ENCODE results near the gene SAMD7.

SAMD7 gene

GRCh38 chr3:169911272-169911671 is at the start of gene SAMD7:
Gene SAMD7 (plus strand): TSS chr3:169911572. CDS start chr3:169919499, 7,927 bp downstream.
- no peak for DNase-seq

- no peak for DNase-seq
Measured at GRCh38 chr3:169861871-169862270, 49.5 kb upstream of the SAMD7 start.

GRCh38 chr3:169863458-169863899 is 47.9 kb upstream of the SAMD7 start:
- DNase-seq, result peak; percentile 59

GRCh38 chr3:169864270-169864669 is 47.1 kb upstream of the SAMD7 start:
- DNase-seq, result no peak

- DNase-seq, result no peak
Measured at GRCh38 chr3:169865176-169865767, 46.1 kb upstream of the SAMD7 start.

- no peak for DNase-seq
Measured at GRCh38 chr3:169867584-169868210, 43.7 kb upstream of the SAMD7 start.

- no peak for DNase-seq
Measured at GRCh38 chr3:169868369-169868768, 43.0 kb upstream of the SAMD7 start.

GRCh38 chr3:169869484-169870220 is 41.7 kb upstream of the SAMD7 start, which contains the start of gene LRRC31:
Gene LRRC31 (minus strand): TSS chr3:169869935. CDS start chr3:169869807, 128 bp downstream.
- peak; percentile 61 for DNase-seq

- DNase-seq, result no peak
Measured at GRCh38 chr3:169871129-169871886, 40.1 kb upstream of the SAMD7 start.

GRCh38 chr3:169879013-169879557 is 32.3 kb upstream of the SAMD7 start:
- no peak for DNase-seq

- no peak for DNase-seq
Measured at GRCh38 chr3:169879845-169880575, 31.4 kb upstream of the SAMD7 start.

- no peak for DNase-seq
Measured at GRCh38 chr3:169880576-169881250, 30.7 kb upstream of the SAMD7 start.

- DNase-seq, result no peak
Measured at GRCh38 chr3:169886671-169887070, 24.7 kb upstream of the SAMD7 start.

- DNase-seq, result no peak
Measured at GRCh38 chr3:169891886-169892285, 19.5 kb upstream of the SAMD7 start.

GRCh38 chr3:169894110-169894509 is 17.3 kb upstream of the SAMD7 start:
- DNase-seq, result no peak

- no peak for DNase-seq
Measured at GRCh38 chr3:169895072-169895471, 16.3 kb upstream of the SAMD7 start.

- no peak for DNase-seq
Measured at GRCh38 chr3:169897284-169897683, 14.1 kb upstream of the SAMD7 start.

GRCh38 chr3:169901453-169901852 is 9.9 kb upstream of the SAMD7 start:
- no peak for DNase-seq

- DNase-seq, result no peak
Measured at GRCh38 chr3:169905404-169905803, 6.0 kb upstream of the SAMD7 start.

- DNase-seq, result no peak
Measured at GRCh38 chr3:169907476-169907875, 3.9 kb upstream of the SAMD7 start.

GRCh38 chr3:169907944-169908343 is 3.4 kb upstream of the SAMD7 start:
- no peak for DNase-seq

GRCh38 chr3:169913323-169913722 is 2.0 kb downstream of the SAMD7 start:
- DNase-seq, result no peak
